HG02588 (cell line): ENCODE measurements around the gene ZFP3.
"Not testable (repeated sequence)": the region's sequence is repeated elsewhere in the genome, so short reads cannot be mapped to it uniquely, and the experiment has no call there.

ENCODE experiments used
- ATAC-seq: cut with Tn5 transposase; IDR thresholded peaks from one replicate; pipeline ENCODE4 v1.9.1; 2021; ENCODE audit warnings: mild to moderate bottlenecking, moderate library complexity; ENCODE audit not compliant: unreplicated experiment

ZFP3 gene

DNA sequence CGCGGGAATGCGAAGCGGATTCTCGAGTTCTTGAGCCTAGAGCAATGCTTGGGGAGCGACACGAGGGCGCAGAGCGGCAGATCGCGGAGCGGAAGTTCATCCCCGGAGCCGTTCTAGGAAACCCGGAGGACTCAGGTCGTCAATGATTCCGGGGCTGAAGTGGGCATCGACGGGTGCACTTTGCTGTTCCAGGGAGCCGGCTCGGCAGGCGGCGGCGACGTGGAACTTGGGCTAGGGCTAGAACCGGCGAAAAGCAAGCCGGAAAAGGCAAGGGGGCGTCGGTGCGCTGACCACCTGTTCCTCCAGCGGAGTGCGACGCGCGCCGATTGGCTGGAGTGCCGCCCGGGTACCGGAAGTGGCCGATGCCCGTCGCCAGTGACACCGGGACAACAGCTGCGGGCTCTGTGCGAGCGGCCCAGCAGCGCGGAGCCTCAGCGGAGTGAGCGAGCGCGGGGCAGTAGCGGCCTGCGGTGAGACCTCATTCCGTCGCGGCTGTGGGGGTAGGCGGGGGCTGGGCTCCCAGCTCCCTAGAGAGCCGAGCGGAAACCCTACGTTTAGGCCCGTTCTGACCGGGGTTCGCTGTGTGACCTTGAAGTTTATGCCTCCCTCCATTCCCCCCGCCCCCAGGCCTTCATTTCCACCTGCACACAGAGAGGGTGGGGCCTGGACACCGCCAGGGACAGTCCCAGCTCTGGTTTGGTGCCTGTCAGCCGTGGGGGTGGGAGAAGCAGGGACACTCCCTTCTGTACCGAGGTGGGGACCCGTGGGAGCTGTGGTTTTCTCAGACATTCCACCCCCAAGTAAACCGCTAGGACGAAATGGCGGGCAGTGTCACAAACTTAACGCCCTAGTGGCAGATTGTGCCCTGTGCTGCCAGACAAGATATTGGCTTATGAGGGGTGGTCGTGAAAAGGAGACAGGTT lies at the start of gene ZFP3:
Gene ZFP3, plus strand, starts transcription at position 362 of the 923 bp plus-strand sequence. CDS start 13,038 bp downstream, outside the sequence.
- ATAC-seq, result peak; percentile 74

DNA sequence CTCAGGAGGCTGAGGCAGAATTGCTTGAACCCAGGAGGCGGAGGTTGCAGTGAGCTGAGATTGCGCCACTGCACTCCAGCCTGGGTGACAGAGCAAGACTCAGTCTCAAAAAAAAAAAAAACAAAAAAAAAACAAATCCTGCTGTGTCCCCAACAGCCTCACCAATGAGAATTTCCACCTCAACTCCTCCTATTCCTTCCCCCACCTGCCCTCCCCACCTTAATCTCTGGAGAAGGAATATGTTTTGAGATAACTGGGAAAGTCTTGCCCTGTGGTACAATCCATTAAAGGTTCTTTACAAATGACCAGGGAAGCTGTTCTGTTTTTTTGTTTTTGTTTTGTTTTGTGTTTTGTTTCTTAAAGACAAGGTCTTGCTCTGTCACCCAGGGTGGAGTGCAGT lies 48.1 kb upstream of the ZFP3 start:
- ATAC-seq, result not testable (repeated sequence)

DNA sequence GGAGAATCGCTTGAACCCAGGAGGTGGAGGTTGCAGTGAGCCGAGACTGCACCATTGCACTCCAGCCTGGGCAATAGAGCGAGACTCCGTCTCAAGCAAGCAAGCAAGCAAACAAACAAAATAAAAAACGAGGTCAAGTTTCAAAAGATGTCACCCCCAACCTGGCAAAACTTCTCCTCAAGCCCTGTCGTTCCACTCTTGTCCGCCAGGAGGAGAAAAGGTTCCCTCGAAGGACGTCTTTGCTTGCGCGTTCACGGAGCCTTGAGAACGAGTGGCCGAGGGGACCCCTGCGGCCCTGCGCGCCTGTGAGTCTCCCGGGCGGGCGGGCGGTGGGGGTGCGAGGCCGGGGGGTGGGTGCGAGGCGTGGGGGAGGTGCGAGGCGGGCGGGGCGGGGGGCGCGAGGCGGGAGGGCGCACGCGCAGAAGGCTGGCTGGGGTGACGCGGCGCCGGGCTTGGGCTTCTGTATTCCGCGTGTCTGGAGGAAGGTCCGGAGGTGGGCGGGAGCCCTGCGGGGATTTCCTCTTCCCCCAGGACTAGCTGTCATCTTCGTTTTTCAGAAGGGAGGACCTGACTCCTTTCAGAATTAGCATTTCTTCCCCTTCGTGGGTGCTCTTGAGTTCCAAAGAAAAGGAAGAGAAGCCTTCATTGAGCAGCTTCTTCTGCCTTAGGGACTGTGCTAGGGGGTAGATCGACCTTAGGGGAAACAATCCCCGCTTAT lies 46.7 kb upstream of the ZFP3 start:
- ATAC-seq, result peak; percentile 58

DNA sequence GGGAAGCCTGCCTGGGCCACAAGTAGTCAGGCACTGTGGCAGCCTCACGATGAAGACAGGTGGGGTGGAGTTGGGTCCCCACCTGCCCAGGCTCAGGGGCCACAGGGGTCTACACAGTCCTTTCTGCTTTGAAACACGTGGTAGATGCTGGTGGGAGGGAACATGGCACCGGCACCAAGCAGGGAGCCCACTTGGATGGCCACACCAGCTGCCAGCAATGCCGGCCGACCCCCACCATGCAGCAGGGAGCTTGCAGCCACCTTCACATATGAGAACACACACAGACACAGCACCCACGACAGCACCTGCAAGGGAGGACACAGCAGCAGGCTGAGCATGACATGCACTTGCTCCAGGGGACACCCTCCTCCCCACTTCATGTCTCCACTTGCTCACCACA lies 45.4 kb upstream of the ZFP3 start:
- ATAC-seq, result no peak

DNA sequence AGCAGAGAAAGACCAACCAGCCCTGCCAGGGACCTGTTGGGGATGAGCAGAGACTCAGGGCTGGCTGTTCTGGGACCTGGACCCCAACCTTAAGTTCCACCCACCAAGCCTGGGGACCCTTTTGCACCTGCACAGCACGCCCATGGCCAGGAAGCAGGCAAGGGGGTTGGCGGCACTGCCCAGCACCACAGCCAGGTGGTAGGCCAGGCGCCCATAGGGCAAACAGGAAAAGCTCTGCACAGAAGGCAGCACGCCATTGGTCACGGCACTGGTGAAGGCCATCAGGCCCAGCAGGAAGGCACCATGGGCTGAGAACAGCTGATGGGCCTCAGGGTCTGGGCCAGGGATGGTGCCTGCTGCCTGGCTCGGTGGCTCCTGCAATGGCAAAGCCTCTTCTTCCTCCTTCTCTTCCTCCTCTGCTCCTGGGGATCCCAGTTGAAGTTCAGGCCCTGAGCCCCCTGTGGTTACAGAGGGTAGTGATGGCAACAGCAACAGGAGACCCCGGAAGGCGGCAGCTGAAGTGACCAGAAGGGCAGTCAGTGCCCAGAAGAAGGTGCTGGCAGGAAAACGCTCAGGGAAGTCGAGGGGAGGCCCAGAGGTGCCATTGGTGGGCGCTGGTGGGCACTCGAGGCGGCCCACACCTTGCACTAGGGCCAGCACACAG lies 44.8 kb upstream of the ZFP3 start:
- no peak for ATAC-seq

DNA sequence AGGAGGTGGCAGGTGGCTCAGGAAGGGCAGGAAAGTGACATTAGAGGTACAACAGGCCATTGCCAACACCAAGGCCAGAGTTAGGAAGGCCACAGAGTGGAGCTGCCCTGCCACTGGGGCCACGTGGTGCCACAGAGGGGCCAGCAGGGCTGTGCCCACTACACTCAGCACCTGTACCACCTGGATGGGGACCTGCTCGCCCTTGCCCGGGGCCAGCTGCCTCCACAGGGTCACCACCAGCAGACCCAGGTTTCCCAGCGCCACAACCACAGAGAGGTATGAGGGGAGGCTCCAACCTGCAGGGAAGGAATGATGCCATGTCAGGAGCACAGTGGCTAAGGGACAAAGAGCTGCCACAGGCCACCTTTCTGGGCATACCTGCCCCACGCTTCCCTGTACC lies 44.2 kb upstream of the ZFP3 start:
- ATAC-seq, result no peak

DNA sequence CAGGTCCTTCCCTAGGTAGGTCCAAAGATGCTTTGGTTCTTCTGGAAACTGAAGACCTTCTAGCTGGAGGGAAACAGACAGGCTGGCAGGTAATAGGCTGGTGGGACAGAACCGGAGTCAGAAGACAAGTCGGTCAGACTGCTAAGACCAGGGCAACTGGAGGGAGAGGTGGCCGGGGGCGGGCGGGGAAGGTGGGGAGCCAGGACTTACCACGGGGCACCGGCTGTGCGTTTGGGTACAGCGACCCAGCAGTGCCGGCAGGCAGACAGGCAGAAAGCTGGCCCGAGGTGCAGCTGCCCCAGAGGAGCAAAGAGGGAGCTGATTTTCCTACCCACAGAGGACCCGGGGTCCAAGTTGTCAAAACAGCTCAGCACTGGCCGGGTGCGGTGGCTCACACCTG lies 43.6 kb upstream of the ZFP3 start:
- no peak for ATAC-seq

DNA sequence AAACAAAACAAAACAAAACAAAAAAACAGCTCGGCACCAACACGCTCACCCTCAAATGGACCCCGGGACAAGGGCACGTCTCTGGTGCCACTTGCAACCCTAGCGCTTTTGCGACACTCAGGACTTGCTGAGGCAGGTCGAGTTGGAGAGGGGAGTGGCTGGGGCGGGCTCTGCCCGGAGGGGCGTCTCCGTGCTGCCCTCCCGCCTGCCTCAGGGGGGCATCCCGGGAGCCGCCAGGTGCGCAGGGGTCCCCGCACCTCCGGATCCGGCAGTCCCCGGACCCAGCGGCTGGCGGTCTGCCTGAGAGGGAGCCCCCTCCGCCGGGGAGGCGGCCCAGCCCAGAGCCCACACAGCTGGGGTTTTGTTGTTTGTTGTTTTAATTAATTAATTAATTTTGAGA lies 43.0 kb upstream of the ZFP3 start, which contains the start of gene SLC52A1:
Gene SLC52A1, minus strand, starts transcription at position 112 of the 400 bp plus-strand sequence. CDS start 820 bp downstream, outside the sequence.
- no peak for ATAC-seq

DNA sequence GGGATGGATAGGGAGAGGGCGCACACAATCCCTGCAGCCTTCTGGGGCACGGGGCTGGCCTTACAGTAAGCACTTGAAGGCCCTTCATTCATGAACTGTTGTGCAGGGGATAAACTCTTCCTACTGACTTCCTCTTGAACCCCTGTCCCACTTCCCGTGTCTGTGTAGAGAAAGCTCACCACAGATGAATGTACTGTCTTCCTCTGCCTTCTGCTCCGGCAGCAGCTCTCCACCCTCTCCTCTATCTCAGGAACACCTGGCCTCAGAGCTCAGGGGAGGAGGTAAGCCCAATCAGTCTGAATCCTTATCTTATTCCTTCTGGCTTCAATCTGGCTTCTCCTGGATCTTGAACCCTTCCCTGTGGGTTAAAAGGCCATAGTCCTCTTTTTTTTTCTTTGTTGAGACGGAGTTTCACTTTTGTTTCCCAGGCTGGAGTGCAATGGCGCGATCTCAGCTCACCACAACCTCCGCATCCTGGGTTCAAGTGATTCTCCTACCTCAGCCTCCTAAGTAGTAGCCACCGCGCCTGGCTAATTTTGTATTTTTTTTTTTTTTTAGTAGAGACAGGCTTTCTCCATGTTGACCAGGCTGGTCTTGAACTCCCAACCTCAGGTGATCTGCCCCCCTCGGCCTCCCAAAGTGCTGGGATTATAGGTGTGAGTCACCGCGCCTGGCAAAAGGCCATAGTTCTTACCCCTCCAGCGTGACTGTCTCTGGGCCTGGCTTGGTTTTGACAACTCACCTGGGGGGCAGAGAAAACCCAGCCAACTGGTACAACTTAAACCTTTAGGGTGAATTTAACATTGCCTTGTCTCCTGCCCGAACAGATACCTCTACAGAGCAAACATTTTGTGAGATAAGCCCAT lies 35.9 kb upstream of the ZFP3 start:
- ATAC-seq, result no peak

DNA sequence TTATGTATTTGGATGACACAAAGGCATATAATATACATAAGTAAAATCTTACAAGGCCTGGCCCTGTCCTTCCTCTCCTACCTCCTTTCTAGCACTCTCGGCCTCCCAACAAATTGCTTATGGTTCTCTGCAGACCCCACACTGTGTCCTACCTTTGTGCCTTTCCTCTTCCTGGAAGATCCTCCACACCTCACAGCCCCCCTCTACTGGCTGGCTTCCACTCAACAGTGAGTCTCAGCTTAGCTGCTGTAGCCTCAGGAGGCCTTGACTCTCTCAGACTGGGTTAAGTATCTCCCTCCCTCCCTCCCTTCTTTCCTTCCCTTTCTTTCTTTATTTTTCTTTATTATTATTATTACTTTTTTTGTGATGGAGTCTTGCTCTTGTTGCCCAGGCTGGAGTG lies 34.7 kb upstream of the ZFP3 start:
- no peak for ATAC-seq

DNA sequence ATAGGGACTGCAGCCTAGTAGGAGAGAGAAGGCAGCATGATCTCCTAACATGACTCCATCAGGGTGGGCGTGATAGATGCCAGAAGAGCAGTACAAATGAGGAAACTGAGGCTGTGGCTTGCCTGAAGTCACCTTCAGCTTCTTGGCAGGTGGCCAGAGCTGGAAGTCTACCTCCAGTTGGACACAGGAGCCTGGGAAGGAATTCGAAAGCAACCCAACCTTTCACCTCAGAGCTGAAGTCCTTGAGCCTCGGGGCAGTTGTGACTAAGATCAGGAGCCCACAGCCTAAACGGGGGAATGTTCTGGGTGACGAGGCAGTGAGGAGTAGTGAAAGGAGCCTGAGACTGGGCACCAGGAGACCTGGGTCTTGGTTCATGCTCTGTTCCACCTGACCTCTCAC lies 33.6 kb upstream of the ZFP3 start:
- ATAC-seq, result no peak

DNA sequence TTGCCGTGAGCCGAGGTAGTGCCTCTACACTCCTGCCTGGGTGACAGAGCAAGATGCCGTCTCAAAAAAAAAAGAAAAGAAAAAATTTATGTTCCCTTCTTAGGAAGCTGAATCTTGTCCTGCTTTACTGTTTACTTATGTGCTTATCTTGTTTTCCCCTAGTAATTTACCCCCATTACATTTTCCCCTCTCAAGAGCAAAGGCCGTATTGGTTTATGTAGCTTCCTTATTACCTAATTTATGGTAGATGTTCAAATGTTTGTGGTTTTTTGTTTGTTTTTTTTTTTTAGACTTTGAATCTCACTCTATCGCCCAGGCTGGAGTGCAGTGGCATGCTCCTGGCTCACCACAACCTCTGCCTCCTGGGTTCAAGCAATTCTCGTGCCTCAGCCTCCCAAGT lies 32.8 kb upstream of the ZFP3 start:
- ATAC-seq, result no peak

DNA sequence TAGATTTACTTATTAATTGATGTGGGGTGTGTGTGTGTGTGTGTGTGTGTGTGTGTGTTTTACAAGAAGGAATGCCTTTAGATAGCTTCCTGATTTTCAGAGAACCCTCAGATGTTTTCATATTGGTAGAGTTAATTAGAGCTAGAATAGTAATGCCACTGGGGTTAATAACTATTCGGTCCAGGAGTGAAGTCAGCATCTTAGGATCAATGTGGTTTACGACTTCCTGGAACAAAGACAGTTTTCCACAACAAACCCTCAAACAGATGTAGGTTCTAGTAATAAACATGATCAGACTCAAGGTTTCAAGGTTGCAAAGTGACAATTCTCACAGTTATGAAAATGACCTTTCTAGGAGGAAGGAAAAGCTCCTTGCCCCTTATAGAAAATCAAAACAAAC lies 30.8 kb upstream of the ZFP3 start:
- no peak for ATAC-seq

DNA sequence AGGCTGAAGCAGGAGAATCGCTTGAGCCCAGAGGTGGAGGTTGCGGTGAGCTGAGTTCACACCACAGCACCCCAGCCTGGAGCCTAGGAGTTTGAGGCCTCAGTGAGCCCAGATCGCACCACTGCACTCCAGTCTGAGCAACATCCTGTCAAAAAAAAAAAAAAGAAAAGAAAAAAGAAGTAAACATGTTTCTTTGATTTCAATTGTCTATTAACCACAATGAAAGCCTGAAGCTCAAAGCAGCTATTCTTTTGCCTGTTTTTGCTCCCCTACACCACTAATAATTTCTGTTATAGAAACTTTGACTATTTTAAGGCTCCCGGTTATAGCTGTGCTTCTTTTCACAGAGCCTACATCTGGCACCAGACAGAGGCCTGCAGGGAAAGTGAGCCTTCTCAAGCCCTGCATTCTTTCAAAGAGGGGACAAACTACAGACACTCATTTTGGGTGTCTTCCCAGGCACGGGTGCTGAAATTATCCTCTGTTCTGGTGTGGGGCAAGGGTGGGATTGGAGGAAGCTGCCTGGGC lies 28.9 kb upstream of the ZFP3 start:
- no peak for ATAC-seq

DNA sequence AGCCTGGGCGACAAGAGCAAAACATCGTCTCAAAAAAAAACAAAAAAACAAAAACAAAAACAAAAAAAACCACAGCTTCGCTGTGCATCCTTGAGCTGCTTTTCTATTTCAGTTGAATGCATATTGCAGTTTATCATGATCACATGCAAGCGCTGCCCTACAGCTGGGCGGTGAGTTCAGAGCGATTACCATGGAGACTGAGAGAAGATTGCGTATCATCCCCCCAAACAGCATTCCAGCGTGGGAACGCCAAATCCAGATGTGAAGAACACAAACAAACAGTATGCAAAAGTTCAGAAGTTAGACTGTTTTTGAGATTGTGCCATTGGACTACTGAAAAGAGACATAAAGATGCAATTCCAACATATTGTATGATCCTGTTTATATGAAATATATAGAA lies 28.0 kb upstream of the ZFP3 start:
- ATAC-seq, result no peak

DNA sequence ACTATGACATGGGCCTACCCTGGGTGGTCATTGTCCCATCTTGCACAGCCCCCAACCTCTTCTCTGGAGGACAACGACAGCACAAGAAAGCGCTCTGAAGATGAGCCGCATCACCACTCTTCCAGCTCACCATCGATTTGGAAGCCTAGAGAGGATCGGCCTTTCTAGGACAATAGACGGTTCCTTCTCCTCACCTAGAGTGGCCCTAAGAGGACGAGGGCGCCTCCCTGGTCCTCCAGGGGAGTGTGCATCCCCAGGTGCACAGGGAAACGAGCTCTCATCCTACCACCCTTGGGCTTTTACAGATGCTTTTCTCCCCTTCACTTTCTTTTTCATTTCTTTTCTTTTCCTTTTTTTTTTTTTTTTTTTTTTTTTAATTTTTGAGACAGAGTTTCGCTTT lies 22.7 kb upstream of the ZFP3 start:
- ATAC-seq, result no peak

DNA sequence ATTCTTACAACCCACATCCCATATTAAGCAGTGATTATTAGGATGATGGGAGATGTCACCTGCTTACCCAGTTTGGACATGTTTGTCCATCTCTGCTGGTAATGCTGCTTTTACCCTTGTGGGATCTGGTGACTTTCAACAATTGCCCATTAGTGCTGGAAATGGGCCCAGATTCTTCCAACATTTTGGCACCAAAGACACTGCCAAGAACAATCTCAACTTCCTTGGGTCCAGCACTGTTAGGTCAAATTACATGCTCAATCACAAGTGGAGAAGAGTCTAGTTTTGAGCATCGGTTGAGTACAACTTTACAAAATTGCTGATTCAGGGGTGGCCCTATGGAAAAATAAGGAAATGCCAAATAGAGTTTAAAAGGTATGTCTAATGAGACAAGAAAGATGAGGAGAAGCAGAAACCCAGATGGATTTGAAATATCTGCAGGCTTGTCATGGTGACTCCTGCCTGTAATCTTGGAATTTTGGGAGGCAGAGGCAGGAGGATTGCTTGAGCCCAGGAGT lies 13.0 kb upstream of the ZFP3 start:
- ATAC-seq, result no peak

DNA sequence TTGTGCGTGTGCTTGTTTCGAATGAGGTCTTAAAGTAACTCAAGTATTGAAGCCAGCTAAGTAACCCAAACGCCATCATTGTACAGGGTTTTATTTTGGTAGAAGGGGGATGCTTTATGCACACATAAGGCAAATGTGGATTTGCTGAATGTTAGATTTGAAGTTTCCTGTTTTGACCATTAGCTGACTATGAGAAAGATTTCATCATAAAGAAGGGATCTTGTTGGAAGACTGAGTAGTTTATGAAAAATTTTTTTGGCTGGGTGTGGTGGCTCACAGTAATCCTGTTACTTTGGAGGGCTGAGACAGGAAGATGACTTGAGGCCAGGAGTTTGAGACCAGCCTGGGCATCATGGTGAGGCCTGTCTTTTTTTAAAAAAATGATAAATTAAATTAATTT lies 10.0 kb upstream of the ZFP3 start:
- no peak for ATAC-seq

DNA sequence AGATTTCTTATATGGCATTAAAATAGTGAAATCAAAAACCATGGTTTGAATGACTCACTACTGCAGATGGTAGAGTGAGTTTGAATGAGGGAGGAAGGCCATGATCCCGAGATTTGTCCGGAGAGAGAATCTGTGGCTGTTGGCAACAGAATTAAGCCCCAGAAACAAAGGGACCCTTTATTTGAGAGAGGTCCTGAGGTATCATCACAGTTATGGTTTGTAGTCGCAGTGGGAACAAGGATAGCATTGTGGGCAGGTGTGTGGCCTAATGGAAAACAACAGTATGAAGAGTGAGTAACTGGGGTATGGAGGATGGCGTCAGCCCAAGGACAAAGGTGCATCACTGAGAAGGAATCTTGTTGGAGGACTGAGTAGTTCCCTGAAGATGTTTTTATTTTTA lies 8.5 kb upstream of the ZFP3 start:
- no peak for ATAC-seq

DNA sequence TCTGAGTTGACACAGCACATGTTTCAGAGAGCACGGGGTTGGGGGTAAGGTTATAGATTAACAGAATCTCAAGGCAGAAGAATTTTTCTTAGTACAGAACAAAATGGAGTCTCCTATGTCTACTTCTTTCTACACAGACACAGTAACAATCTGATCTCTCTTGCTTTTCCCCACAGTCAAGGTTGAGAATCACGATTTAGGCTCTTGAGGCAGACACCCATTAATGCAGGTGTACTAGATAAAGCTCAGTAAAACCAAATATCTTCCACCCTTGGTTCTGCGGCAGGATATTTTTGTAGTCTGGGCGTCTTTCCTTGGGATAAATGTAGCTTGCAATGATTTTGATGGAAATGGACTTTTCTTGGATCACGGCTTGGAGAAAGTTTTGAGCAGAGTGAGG lies 2.8 kb upstream of the ZFP3 start:
- ATAC-seq, result not testable (repeated sequence)
